ENCODE data around the gene PLEKHG2. TPM values are rescaled to one million over a fixed set of nuclear protein-coding genes. Genes with fewer than 3 reads are reported as not detected.
A peak's percentile ranks its signal among the peaks of the same experiment; 100 is the strongest.

The PLEKHG2 gene
- total RNA-seq, 4 donors from 2014 or later = 8.2 to 29.1 (median 10.7) TPM

- peak overlapping the region; percentile 95 to 100 (median 99) for H3K27ac ChIP-seq
- no peak for DNase-seq
- TF ChIP-seq POLR2A (IDR thresholded peaks at IDR 0.05) = no peak
- TF ChIP-seq CTCF (IDR thresholded peaks at IDR 0.05) = no peak
- H3K9me3 ChIP-seq = no peaks in the 10 kb centered on the region
- H3K4me3 ChIP-seq (replicated peaks in 1 of 3) = peak overlapping the region; percentile 23 to 99 (median 92)
- peaks cover 14 to 20% of the 10 kb centered on the region in 2 donors for H3K36me3 ChIP-seq
- H3K27me3 ChIP-seq = no peaks in the 10 kb centered on the region
- 0 to 3% methylated on average over 5 to 6 of the region's 14 CpGs for WGBS, 2 donors
- intact Hi-C loops (cut with DNase I) = no loop called here
- peaks cover 44 to 51% of the 10 kb centered on the region in 2 donors for H3K4me1 ChIP-seq
Measured at GRCh38 chr19:39407410-39407659, 5.1 kb upstream of the PLEKHG2 start.

GRCh38 chr19:39407660-39408391, 4.6 kb upstream of the PLEKHG2 start:
- H3K4me1 ChIP-seq = peaks cover 39 to 49% of the 10 kb centered on the region in 2 donors
- 53 to 54% methylated on average over 17 to 19 of the region's 40 CpGs for WGBS, 2 donors
- no peaks in the 10 kb centered on the region for H3K27me3 ChIP-seq
- H3K27ac ChIP-seq = peak overlapping the region; percentile 95 to 100 (median 99)
- intact Hi-C loops (cut with DNase I) = no loop called here
- H3K36me3 ChIP-seq = peaks cover 14 to 20% of the 10 kb centered on the region in 2 donors
- no peaks in the 10 kb centered on the region for H3K9me3 ChIP-seq
- peak in 1 of 2 donors; percentile 12 for TF ChIP-seq POLR2A (IDR thresholded peaks at IDR 0.05)
- TF ChIP-seq CTCF (IDR thresholded peaks at IDR 0.05) = no peak
- DNase-seq = peak; percentile 58 to 66
- H3K4me3 ChIP-seq (replicated peaks in 1 of 3) = peak overlapping the region; percentile 23 to 99 (median 92)

GRCh38 chr19:39408392-39409207, 3.9 kb upstream of the PLEKHG2 start:
- 46 to 58% methylated on average over 18 to 20 of the region's 20 CpGs for WGBS, 2 donors
- TF ChIP-seq POLR2A (IDR thresholded peaks at IDR 0.05) (no peak), CTCF (IDR thresholded peaks at IDR 0.05) (no peak)
- peak; percentile 37 to 43 for DNase-seq
- H3K36me3 ChIP-seq = peaks cover 14 to 20% of the 10 kb centered on the region in 2 donors
- no peaks in the 10 kb centered on the region for H3K9me3 ChIP-seq
- intact Hi-C loops (cut with DNase I) = no loop called here
- H3K4me3 ChIP-seq (replicated peaks in 1 of 3) = peak overlapping the region; percentile 23 to 99 (median 92)
- H3K27ac ChIP-seq = peak overlapping the region; percentile 95 to 100 (median 99)
- peaks cover 39 to 44% of the 10 kb centered on the region in 2 donors for H3K4me1 ChIP-seq
- no peaks in the 10 kb centered on the region for H3K27me3 ChIP-seq

- peak overlapping the region; percentile 95 to 100 (median 99) for H3K27ac ChIP-seq
- 1 to 6% methylated on average over 14 to 21 of the region's 52 CpGs for WGBS, 2 donors
- H3K4me1 ChIP-seq = peaks cover 40 to 45% of the 10 kb centered on the region in 2 donors
- intact Hi-C loops (cut with DNase I) = no loop called here
- H3K9me3 ChIP-seq = no peaks in the 10 kb centered on the region
- DNase-seq = peak; percentile 96 to 98
- no peaks in the 10 kb centered on the region for H3K27me3 ChIP-seq
- no peak for TF ChIP-seq CTCF (IDR thresholded peaks at IDR 0.05)
- TF ChIP-seq POLR2A (IDR thresholded peaks at IDR 0.05) = peak; percentile 77 to 96
- H3K36me3 ChIP-seq = peaks cover 14 to 20% of the 10 kb centered on the region in 2 donors
- H3K4me3 ChIP-seq (replicated peaks in 1 of 3) = peak overlapping the region in 2 of 3 donors; percentile 92 to 99
Measured at GRCh38 chr19:39409208-39410016, 3.1 kb upstream of the PLEKHG2 start.

All from thyroid gland (tissue), 4 donors.